DND-41 (cell line): ENCODE results near the gene SMC3.

Experiments
- EZH2 ChIP-seq: IDR thresholded peaks from 3 replicates; pipeline ENCODE4 v1.6.1; 2012; ENCODE audit warnings: borderline replicate concordance, low read depth, mild to moderate bottlenecking, moderate library complexity, low read length, inconsistent platforms; ENCODE audit not compliant: severe bottlenecking
- TF ChIP-seq, protein P1 (sequence below): IDR thresholded peaks from 2 replicates; pipeline ENCODE4 v1.5.1; 2012; ENCODE audit warnings: borderline replicate concordance, low read length, moderate library complexity, mild to moderate bottlenecking; ENCODE audit not compliant: poor library complexity, severe bottlenecking; ENCODE audit errors: extremely low read depth

DNA sequence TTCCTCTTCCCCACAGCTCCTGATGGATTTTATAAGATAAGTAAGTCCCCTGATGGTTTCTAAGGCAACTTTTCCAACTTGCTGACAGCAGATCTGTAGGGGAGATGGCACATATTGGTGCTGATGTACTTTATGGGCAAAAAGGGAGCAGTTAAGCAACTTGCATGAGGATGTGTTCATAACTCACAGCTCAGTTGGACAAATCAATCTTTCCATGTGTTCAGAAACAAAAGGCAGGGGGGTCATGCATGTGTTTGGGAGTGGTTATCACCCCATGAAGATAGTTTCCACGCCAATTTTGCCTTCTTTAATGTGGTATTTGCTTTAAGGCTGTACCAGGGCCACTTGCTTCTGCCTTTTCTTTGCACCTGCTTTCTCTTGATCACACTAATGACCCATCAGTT, 82.8 kb downstream of the SMC3 start:
- TF ChIP-seq, protein P1, sequence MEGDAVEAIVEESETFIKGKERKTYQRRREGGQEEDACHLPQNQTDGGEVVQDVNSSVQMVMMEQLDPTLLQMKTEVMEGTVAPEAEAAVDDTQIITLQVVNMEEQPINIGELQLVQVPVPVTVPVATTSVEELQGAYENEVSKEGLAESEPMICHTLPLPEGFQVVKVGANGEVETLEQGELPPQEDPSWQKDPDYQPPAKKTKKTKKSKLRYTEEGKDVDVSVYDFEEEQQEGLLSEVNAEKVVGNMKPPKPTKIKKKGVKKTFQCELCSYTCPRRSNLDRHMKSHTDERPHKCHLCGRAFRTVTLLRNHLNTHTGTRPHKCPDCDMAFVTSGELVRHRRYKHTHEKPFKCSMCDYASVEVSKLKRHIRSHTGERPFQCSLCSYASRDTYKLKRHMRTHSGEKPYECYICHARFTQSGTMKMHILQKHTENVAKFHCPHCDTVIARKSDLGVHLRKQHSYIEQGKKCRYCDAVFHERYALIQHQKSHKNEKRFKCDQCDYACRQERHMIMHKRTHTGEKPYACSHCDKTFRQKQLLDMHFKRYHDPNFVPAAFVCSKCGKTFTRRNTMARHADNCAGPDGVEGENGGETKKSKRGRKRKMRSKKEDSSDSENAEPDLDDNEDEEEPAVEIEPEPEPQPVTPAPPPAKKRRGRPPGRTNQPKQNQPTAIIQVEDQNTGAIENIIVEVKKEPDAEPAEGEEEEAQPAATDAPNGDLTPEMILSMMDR, result no peak
- TF ChIP-seq EZH2, result no peak
